Measurements from ENCODE around the gene MRAP. TPM values are rescaled to one million over a fixed set of nuclear protein-coding genes. Genes with fewer than 3 reads are reported as not detected.

MRAP gene
- total RNA-seq, 4 donors from 2014 or later: not detected

- WGBS: 80% methylated on average over 24 of the region's 27 CpGs
- peaks cover 0 to 8% (median 2%) of the 10 kb centered on the region in 4 donors for H3K4me1 ChIP-seq
- intact Hi-C loops (cut with DNase I): no loop called here
- peaks cover 47 to 97% (median 87%) of the 10 kb centered on the region in 4 donors for H3K36me3 ChIP-seq
- H3K4me3 ChIP-seq: peak overlapping the region in 1 of 4 donors; percentile 16
- H3K27ac ChIP-seq (replicated peaks in 1 of 4): peak overlapping the region in 3 of 4 donors; percentile 24 to 52 (median 35)
- DNase-seq (ENCODE audit: extremely low spot score): no peak
- H3K27me3 ChIP-seq: no peaks in the 10 kb centered on the region
- TF ChIP-seq EP300 (IDR thresholded peaks at IDR 0.05) (no peak), POLR2AphosphoS5 (IDR thresholded peaks at IDR 0.05) (peak in 1 of 2 donors; percentile 27)
- no peaks in the 10 kb centered on the region for H3K9me3 ChIP-seq
Observed at GRCh38 chr21:32335601-32336575, 37.2 kb downstream of the MRAP start.

DNA sequence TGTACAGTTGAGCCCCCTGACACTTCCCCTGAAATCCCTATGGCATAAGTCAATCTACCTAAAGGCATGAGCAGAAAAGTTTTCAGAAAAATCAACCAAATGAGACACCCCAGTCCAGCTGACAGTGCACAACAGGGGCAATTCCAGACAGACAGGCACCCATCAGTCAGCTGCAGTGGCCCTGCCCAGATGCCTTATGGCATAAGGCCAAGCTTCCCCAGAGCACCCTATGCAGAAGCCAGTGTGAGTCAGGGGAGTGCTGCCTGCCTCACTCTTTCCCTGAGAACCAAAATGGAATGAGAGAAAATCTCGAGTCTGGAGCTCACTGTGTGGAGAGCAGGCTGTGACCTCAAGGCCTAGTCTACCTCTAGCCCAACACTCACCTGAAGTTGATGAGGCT, 38.1 kb downstream of the MRAP start:
- no peaks in the 10 kb centered on the region for H3K9me3 ChIP-seq
- TF ChIP-seq, protein P1, sequence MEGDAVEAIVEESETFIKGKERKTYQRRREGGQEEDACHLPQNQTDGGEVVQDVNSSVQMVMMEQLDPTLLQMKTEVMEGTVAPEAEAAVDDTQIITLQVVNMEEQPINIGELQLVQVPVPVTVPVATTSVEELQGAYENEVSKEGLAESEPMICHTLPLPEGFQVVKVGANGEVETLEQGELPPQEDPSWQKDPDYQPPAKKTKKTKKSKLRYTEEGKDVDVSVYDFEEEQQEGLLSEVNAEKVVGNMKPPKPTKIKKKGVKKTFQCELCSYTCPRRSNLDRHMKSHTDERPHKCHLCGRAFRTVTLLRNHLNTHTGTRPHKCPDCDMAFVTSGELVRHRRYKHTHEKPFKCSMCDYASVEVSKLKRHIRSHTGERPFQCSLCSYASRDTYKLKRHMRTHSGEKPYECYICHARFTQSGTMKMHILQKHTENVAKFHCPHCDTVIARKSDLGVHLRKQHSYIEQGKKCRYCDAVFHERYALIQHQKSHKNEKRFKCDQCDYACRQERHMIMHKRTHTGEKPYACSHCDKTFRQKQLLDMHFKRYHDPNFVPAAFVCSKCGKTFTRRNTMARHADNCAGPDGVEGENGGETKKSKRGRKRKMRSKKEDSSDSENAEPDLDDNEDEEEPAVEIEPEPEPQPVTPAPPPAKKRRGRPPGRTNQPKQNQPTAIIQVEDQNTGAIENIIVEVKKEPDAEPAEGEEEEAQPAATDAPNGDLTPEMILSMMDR (IDR thresholded peaks at IDR 0.05): no peak
- TF ChIP-seq POLR2A (IDR thresholded peaks at IDR 0.05; ENCODE audit: low read depth): no peak
- no peak overlapping the region for H3K4me3 ChIP-seq
- intact Hi-C loops (cut with DNase I): no loop called here
- peaks cover 0 to 3% (median 0%) of the 10 kb centered on the region in 4 donors for H3K4me1 ChIP-seq
- no peak for DNase-seq (ENCODE audit: extremely low spot score)
- H3K27me3 ChIP-seq: no peaks in the 10 kb centered on the region
- peaks cover 52 to 98% (median 84%) of the 10 kb centered on the region in 4 donors for H3K36me3 ChIP-seq
- WGBS: 56% methylated on average over 1 of the region's 1 CpG
- peak overlapping the region in 3 of 4 donors; percentile 24 to 52 (median 35) for H3K27ac ChIP-seq (replicated peaks in 1 of 4)

DNA sequence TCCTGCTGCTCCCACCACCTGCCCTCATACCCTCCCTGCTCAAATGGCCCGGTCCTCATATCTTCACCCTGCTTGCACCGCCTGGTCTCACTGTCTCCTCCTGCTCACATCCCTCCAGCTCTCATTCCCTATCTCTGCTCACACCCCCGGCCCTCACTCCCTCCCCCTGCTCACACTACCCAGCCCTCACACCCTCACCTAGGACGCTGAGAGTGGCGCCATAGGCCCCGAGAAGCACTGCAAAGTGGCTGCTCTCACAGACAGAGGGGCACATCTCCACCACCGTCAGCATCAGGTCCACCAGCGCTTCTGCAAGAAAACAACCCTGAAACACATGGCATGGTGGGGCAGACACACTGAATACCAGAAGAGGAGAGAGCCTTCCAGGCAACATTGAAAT, 38.6 kb downstream of the MRAP start:
- TF ChIP-seq, protein P1 (IDR thresholded peaks at IDR 0.05): no peak
- TF ChIP-seq POLR2AphosphoS5 (IDR thresholded peaks at IDR 0.05) (no peak), POLR2A (IDR thresholded peaks at IDR 0.05; ENCODE audit: low read depth) (no peak), EP300 (IDR thresholded peaks at IDR 0.05) (no peak)
- Histone ChIP-seq H3K27me3 (no peaks in the 10 kb centered on the region), H3K4me1 (no peaks in the 10 kb centered on the region), H3K27ac (replicated peaks in 1 of 4) (peak overlapping the region in 2 of 4 donors; percentile 24 to 52), H3K9me3 (no peaks in the 10 kb centered on the region), H3K4me3 (no peak overlapping the region), H3K36me3 (peaks cover 52 to 98% (median 85%) of the 10 kb centered on the region in 4 donors)
- intact Hi-C loops (cut with DNase I): no loop called here
- DNase-seq (ENCODE audit: extremely low spot score): no peak
- WGBS: 92% methylated on average over 8 of the region's 8 CpGs

GRCh38 chr21:32338209-32338921, 39.7 kb downstream of the MRAP start:
- Histone ChIP-seq H3K9me3 (no peaks in the 10 kb centered on the region), H3K36me3 (peaks cover 53 to 100% (median 85%) of the 10 kb centered on the region in 4 donors), H3K27ac (replicated peaks in 1 of 4) (no peak overlapping the region), H3K27me3 (no peaks in the 10 kb centered on the region), H3K4me3 (no peak overlapping the region), H3K4me1 (no peaks in the 10 kb centered on the region)
- DNase-seq (ENCODE audit: extremely low spot score): no peak
- no peak for TF ChIP-seq POLR2AphosphoS5 (IDR thresholded peaks at IDR 0.05)
- TF ChIP-seq, protein P1 (IDR thresholded peaks at IDR 0.05): no peak
- no peak for TF ChIP-seq POLR2A (IDR thresholded peaks at IDR 0.05; ENCODE audit: low read depth)
- intact Hi-C loops (cut with DNase I): no loop called here
- WGBS: 92% methylated on average over 23 of the region's 23 CpGs
